Activated naive CD4-positive, alpha-beta T cell treated with Interleukin-2 at 50 U/mL for 16 hours (primary cell): ENCODE measurements around the gene GIGYF1.

Experiments
- DNase-seq: peaks from one replicate; pipeline ENCODE4 v3.0.0-alpha.2; 2020

Gene GIGYF1

GRCh38 chr7:100683659-100684533 lies 10.2 kb downstream of the GIGYF1 start:
- DNase-seq = no peak

GRCh38 chr7:100682991-100683658 lies 10.9 kb downstream of the GIGYF1 start:
- no peak for DNase-seq

GRCh38 chr7:100682228-100682741 lies 11.8 kb downstream of the GIGYF1 start:
- no peak for DNase-seq

GRCh38 chr7:100681491-100682227 lies 12.4 kb downstream of the GIGYF1 start:
- no peak for DNase-seq

DNA sequence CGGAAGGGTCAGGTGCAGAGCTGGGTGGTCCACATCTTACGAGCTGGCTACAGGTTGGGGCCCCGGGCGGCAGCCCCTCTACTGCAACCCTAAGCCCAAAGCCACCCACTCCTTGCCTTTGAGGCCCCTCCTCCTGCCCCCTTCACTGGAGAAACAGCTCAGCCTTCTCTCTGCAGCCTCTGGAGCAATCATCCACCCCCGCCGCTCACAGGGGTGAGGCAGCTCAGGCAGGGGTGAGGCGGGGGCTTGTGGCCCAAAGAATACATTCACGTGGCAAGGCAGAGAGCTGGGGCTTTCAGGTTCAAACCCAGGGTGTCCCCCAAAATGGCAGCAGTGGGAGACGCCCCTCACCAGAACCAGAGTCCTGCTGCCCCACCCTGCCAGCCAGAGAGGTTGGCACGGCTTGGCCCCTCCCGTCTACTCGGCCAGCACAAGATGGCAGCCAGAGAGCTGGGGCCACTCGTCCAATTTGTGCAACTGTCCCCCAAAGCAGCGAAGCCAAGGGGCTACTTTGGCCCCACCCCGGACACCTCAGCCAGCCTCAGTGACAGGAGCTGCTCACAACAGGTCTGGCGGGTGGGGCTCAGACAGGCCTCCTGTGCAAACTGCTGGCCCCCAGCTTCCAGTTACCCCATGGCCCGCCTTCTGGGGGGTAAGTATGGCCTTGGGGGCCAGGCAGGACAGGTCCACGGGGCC lies 13.3 kb downstream of the GIGYF1 start:
- DNase-seq = no peak

- DNase-seq = no peak
These were observed 14.0 kb downstream of the GIGYF1 start for GRCh38 chr7:100679927-100680575.

DNA sequence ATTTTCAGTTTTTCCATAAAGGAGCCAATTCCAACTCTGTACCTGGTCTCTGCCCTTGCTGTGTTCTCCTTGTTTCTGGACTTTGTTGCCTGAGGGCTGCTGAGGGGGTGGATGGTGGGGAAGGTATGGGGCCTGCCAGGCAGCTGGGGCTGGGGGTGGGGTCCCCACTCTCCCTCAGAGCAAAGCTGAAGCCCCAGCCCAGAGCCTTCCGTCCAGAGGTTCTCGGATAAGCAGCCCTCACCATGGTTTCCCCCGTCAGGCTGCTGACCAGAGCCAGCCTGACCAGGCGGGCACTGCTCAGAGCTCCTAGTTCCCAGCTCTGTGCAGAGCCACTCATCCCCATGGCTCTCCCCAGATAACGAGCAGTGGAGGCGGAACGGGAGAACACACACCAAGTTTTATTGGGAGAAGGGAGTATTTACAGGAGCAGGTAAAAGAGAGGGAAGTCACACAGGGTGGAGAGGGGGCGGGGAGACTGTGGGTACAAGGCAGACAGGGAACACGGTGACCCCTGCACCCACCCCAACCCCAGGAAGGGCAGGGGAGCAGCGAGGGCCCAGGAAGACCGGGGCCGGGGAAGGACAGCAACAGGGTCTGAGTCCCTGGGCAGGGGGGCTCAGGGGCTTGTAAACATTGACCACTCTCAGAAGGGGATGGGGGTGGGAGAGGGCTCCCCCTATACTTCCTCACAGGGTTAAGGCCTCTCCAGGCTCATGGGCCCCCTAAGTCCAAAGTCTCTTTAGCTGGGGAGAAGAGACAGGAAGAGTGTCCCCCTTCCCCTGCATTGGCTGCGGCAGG lies 14.7 kb downstream of the GIGYF1 start:
- DNase-seq = no peak

GRCh38 chr7:100678291-100678984 lies 15.6 kb downstream of the GIGYF1 start:
- no peak for DNase-seq

DNA sequence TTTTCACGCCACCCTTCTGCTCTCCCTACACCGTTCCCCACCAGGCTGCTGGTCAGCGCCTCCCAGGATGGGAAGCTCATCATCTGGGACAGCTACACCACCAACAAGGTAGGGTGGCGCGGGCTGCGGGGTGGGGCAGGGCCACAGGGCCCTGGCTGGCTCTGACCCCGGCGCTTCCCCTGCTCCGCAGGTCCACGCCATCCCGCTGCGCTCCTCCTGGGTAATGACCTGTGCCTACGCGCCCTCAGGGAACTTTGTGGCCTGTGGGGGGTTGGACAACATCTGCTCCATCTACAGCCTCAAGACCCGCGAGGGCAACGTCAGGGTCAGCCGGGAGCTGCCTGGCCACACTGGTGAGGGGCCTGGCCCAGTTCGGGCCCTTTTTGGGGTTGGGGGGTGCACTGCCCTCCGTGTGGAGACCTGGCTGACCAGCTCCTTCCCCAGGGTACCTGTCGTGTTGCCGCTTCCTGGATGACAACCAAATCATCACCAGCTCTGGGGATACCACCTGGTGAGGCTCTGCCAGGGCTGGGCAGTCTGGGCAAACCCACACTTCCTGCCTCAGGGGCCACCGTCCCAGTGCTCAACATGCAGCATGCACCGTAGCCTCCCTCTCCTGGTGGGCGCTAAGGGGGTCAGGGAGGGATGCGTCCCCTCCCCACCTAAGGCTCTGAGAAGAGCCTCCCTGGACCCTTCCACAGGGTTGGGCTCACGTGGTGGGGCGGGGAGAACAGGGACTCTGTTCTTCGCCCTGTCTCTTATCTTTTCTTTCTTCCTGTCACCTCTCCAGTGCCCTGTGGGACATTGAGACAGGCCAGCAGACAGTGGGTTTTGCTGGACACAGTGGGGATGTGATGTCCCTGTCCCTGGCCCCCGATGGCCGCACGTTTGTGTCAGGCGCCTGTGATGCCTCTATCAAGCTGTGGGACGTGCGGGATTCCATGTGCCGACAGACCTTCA lies 16.5 kb downstream of the GIGYF1 start:
- no peak for DNase-seq

DNA sequence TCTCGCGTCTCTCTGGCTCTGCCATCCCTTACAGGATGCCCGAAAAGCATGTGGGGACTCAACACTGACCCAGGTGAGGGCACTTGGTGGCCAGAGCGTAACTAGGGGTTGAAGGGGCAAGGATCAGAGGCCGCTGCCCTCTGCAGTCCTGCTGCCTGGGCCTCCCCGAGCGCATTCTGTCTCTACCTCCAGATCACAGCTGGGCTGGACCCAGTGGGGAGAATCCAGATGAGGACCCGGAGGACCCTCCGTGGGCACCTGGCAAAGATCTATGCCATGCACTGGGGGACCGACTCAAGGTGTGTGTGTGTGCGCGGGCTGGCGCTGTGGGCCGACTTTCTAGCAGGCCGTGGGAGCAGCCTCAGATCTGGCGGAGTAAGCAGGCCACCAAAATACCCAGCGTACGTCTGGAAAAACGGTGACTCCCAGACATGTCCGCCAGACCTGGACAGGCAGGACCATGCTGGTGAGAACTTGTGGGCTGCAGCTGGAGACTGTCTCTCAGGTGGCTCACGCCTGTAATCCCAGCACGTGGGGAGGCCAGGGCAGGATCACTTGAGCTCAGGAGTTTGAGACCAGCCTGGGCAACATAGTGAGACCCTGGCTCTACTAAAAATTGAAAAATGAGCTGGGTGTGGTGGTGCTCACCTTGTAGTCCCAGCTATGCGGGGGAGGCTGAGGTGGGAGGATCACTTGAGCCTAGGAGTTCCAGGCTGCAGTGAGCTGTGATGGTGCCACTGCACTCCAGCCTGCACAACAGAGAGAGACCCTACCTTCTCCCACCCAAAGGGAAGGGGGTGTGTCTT lies 17.3 kb downstream of the GIGYF1 start:
- no peak for DNase-seq

- peak; percentile 81 for DNase-seq
These were observed 18.3 kb downstream of the GIGYF1 start for GRCh38 chr7:100675581-100676350.

DNA sequence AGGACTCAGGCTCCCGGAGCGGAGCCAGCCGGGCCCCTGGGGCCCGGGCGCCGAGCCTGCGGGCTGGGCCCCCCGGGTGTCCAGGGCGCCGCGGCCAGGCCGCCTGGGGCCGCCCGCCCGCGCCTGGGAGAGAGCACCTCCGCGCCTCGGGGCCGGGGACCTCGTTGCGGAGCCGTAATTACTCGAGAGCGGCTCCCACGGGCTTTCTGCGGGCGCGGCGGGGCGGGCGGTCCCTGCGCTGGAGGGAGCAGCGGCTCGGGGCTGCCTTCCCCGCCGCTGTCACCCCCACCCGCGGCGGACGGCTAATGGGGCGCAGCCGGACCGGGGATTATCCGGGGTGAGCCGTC lies 19.0 kb downstream of the GIGYF1 start:
- peak; percentile 49 for DNase-seq

DNA sequence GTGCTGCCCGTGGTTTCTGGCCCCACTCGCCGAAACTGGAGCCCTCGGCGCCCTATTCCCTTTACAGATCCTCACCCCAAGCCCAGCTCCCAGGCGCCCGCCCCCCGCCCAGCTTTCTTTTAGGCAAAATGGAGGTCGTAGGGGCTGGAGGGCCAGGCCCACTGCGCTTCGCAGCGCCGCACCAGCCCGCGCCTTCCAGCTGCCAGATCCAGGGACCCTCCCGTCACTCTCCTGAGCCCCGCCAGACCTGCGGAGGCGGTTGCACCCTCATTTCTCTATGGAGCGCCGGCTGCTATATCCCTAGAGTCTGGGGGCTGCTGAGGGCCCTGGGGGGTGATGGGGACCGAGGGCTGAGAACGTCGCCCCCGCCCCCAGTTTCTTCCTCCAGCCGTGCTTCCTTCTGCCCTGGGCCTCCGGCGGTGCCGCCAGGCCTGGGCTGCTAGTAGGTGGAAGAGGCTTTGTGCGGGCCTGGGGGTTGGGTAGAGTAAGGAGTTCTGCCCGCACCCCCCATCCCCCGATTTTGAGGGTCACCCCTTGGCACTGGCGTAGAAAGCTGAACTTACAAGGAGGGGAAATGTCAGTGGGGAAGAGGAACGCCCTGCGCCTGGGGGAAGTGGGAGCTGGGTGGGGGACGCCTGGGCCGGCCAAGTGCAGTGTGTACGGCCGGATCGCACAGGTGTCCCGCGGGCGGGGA lies 19.5 kb downstream of the GIGYF1 start:
- peak; percentile 41 for DNase-seq

DNA sequence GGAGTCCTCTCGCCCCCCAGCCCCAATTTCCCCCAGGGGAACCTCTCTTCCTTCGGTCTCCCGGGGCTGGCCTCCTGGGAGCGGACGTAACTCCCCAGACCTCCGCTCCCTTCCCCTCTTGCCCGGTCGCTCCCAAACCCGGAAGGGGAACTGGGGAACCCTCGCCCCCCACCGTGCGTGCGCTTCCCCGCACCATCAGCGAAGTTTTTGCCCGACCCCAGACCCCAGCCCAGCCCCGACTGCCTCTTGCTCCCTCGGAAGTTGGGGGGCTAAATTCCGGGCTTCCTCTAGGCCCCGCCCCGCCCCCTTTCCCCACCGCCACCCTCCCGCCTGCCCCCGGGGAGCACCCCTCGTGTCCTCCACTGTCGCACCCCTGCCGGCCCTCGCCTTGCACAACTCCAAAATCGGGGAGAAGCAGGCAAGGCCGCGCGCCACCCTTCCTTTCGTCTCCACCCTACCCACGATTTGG lies 20.1 kb downstream of the GIGYF1 start:
- peak; percentile 45 for DNase-seq

DNA sequence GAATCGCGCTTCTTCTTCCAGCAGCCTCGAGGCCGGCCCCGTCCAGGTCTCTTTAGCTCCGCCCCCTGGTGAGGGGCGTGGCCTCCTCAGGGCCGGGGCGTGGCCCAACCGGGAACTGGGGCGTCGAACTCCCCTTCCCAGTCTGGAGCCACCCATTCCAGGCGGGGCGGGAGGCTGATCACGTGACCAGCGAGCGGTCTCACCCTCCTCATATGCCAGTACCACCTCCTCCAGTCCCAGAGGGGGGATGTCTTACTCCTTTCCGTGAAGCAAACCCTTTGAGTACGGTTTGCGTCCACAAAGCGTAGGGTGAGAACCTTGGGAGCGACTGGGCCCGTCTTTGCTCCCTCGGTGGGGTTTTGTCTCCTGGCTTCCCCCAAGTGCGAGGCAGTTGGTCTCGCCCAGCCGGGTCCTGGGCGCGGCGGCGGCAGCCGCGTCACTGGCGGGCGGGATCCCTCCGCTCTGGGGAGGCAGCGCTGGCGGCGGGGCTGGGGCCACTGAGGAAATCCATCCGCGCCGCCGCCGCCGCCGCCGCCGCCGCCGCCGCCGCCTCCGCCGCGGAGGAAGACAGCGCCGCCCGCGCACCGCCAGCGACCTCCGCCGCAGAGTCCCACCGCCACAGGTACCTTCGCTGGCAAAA lies 20.6 kb downstream of the GIGYF1 start, which contains the start of gene GNB2:
GNB2 (plus strand) TSS at position 439 of the 640 bp plus-strand sequence. CDS start 2,526 bp downstream, outside the sequence.
- DNase-seq = peak; percentile 99
